Uterus (tissue), 4 donors: ENCODE results near the gene MEF2C. TPM values are rescaled to one million over a fixed set of nuclear protein-coding genes. Genes with fewer than 3 reads are reported as not detected.
"Not testable (repeated sequence)": the region's sequence is repeated elsewhere in the genome, so short reads cannot be mapped to it uniquely, and the experiment has no call there.

Experiments used
- DNase-seq, 2 donors: peaks; one replicate each; pipeline ENCODE4 v3.0.0-alpha.2; 2019 to 2020
- H3K27ac ChIP-seq, 2 donors: fragments of 200-600 bp; sonication (generic); 1 replicate in 1 of 2; 2 replicates in 1 of 2; pipeline ENCODE4 v1.5.1; 2016 to 2018
- H3K27me3 ChIP-seq, 2 donors: fragments of 200-600 bp; sonication (generic); one replicate each; pipeline ENCODE4 v1.5.1; 2018 to 2019; ENCODE audit warnings: control low read depth in 1 of 2
- H3K36me3 ChIP-seq, 2 donors: fragments of 200-600 bp; sonication (generic); one replicate each; pipeline ENCODE4 v1.5.1; 2019; ENCODE audit warnings: control low read depth in 1 of 2
- H3K4me1 ChIP-seq, 2 donors: fragments of 200-600 bp; sonication (generic); one replicate each; pipeline ENCODE4 v1.5.1; 2018 to 2019; ENCODE audit warnings: control low read depth in 1 of 2
- H3K4me3 ChIP-seq, 2 donors: fragments of 200-600 bp; sonication (generic); 1 replicate in 1 of 2; 2 replicates in 1 of 2; pipeline ENCODE4 v1.5.1; 2018 to 2019; ENCODE audit warnings: mild to moderate bottlenecking in 1 of 2
- H3K9me3 ChIP-seq, 2 donors: fragments of 200-600 bp; sonication (generic); one replicate each; pipeline ENCODE4 v1.5.1; 2019; ENCODE audit warnings: control low read depth in 1 of 2
- POLR2A ChIP-seq, 2 donors: fragments of 450-650 bp; IDR thresholded peaks; one replicate each; pipeline ENCODE4 v1.6.1; 2016; ENCODE audit warnings: antibody characterized with exemption in 2 of 2, mild to moderate bottlenecking in 1 of 2, moderate library complexity in 1 of 2
- intact Hi-C: fragments of 100-400 bp; cut with DNase I; formaldehyde crosslinking; loops from one replicate; pipeline ENCODE4 v1.15.1; 2023; ENCODE audit warnings: low total_unique reads
- total RNA-seq, 4 donors: library from RNA; depleted of rRNA in 3 of 4; stranded (reverse); fragments of >200 nt in 3 of 4; gene quantifications; one replicate each; pipeline versions ENCODE4 v1.1.0 to v1.2.4, GENCODE V29; 2014 to 2023
- TF ChIP-seq, protein P1 (sequence below), 4 experiments: fragments of 200-600 bp in 2 of 4; fragments of 450-650 bp in 2 of 4; sonication (generic) in 2 of 4; IDR thresholded peaks; one replicate each; pipeline ENCODE4 v1.5.1; 2016 to 2019; ENCODE audit warnings: antibody characterized with exemption in 4 of 4, mild to moderate bottlenecking in 2 of 4, moderate library complexity in 1 of 4
- donor health status: DM: yes; HTN: yes; CAD: no.

The MEF2C gene
- total RNA-seq, 4 donors from 2014 or later, result 30.3 to 134 (median 70.3) TPM

DNA sequence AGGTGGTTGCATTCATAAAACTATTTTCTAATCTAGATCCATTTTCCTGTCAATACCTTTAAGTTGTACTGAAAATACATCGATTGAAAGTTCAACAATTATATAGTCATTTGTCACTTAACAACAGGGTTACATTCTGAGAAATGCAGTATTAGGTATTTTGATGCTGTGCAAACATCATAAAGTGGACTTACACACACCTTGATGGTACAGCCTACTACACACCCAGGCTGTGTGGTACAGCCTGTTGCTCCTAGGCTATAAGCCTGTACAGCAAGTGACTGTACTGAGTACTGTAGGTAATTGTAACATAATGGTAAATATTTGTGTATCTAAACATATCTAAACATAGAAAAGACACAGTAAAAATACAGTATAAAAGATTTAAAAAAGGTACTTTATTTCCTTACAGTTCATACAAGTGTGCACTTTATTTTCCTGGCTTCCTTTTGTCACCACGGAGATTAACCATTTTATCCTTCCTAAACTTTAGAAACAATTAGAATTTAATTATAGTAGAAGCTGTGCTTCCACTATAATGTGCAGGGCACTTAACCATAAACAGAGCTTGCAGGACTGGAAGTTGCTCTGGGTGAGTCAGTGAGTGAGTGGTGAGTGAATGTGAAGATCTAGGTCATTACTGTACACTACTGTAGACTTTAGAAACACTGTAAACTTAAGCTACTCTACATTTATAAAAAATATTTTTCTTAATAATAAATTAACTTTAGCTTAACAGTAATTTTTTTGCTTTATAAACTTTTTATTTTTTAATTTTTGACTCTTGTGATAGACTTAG lies 42.9 kb upstream of the MEF2C start:
- Histone ChIP-seq H3K4me3 (no peak overlapping the region), H3K9me3 (no peaks in the 10 kb centered on the region), H3K4me1 (no peaks in the 10 kb centered on the region), H3K36me3 (no peaks in the 10 kb centered on the region), H3K27me3 (no peaks in the 10 kb centered on the region), H3K27ac (no peak overlapping the region)
- intact Hi-C loops, result no loop called here
- no peak for DNase-seq
- no peak for TF ChIP-seq POLR2A (IDR thresholded peaks at IDR 0.05)
- TF ChIP-seq, protein P1, sequence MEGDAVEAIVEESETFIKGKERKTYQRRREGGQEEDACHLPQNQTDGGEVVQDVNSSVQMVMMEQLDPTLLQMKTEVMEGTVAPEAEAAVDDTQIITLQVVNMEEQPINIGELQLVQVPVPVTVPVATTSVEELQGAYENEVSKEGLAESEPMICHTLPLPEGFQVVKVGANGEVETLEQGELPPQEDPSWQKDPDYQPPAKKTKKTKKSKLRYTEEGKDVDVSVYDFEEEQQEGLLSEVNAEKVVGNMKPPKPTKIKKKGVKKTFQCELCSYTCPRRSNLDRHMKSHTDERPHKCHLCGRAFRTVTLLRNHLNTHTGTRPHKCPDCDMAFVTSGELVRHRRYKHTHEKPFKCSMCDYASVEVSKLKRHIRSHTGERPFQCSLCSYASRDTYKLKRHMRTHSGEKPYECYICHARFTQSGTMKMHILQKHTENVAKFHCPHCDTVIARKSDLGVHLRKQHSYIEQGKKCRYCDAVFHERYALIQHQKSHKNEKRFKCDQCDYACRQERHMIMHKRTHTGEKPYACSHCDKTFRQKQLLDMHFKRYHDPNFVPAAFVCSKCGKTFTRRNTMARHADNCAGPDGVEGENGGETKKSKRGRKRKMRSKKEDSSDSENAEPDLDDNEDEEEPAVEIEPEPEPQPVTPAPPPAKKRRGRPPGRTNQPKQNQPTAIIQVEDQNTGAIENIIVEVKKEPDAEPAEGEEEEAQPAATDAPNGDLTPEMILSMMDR (IDR thresholded peaks at IDR 0.05), result no peak

DNA sequence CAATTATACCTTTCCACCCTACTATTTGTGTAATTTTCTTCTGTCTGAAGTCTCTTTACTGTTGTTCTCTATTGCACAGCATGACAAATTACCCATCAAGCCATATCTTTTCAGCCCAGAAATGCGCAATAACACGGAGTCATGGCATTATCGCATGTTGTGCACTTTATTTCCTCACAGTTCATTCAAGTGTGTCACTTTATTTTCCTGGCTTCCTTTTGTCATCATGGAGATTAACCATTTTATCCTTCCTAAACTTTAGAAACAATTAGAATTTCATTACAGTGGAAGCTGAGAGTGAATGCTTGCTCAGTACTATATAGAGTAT lies 41.3 kb upstream of the MEF2C start:
- TF ChIP-seq, protein P1 (IDR thresholded peaks at IDR 0.05), result no peak
- no peak for TF ChIP-seq POLR2A (IDR thresholded peaks at IDR 0.05)

DNA sequence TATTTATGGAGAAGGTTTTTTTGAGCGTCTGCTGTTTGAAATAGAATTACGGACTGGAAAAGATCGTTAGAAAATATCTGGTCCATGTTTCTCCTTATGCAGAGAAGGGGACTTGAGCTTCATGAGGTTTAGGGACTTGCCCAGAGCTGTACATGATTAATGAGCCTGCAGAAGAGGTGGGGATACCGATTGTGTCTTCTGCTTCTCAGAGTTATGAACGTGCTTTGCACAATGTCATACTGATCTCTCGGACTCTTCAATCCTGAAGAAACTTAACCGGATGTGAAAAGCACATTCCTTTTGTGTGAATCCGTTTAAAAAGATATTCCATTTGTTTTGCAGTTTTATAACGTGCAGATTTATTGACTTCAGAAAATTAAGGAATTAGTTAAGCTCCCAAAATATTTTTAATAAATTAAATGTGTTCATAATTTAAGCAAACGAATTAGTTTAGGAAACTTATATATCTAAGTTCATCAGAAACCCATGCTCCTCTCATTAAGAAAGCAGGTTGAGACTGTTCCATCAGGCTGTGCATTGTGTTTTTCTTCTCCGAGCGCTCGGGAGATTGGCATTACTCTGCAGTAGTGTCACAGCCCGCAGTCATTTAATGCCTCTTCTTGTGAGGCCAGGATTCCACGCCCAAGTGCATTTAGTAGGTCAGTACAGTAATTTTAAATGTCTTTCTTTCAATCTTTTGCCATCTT lies 40.8 kb upstream of the MEF2C start:
- no peak for TF ChIP-seq POLR2A (IDR thresholded peaks at IDR 0.05)
- TF ChIP-seq, protein P1 (IDR thresholded peaks at IDR 0.05), result no peak
- no peak for DNase-seq
- no peaks in the 10 kb centered on the region for H3K9me3 ChIP-seq
- H3K27me3 ChIP-seq, result no peaks in the 10 kb centered on the region
- no peaks in the 10 kb centered on the region for H3K4me1 ChIP-seq
- intact Hi-C loops, result no loop called here
- no peaks in the 10 kb centered on the region for H3K36me3 ChIP-seq
- H3K4me3 ChIP-seq, result no peak overlapping the region
- no peak overlapping the region for H3K27ac ChIP-seq

More for the DNA sequence above, 41.3 kb upstream of the MEF2C start:
- H3K27me3 ChIP-seq, result no peaks in the 10 kb centered on the region
- no peaks in the 10 kb centered on the region for H3K4me1 ChIP-seq
- no peaks in the 10 kb centered on the region for H3K36me3 ChIP-seq
- no peaks in the 10 kb centered on the region for H3K9me3 ChIP-seq
- no peak overlapping the region for H3K27ac ChIP-seq
- no peak overlapping the region for H3K4me3 ChIP-seq
- no peak for DNase-seq
- intact Hi-C loops, result no loop called here

DNA sequence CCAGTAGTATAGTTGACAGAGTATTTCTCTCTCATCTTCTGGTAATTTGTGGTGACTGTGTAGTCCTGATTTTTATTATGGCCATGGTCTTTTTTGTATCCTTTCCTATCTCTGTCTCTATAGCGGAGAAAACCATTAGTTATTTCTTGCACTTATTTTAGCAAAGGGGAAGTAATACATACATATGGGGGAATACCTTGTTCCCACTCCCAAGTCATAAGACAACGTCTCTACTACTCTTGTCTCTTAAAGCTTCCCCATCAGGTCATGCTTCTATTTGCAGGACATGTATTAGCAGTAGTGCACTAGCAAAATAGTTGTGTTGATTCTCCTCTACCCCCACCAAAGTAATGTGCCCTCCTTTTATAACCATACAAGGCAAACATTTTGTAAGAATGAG lies 29.8 kb upstream of the MEF2C start:
- H3K9me3 ChIP-seq, result not testable (repeated sequence)

DNA sequence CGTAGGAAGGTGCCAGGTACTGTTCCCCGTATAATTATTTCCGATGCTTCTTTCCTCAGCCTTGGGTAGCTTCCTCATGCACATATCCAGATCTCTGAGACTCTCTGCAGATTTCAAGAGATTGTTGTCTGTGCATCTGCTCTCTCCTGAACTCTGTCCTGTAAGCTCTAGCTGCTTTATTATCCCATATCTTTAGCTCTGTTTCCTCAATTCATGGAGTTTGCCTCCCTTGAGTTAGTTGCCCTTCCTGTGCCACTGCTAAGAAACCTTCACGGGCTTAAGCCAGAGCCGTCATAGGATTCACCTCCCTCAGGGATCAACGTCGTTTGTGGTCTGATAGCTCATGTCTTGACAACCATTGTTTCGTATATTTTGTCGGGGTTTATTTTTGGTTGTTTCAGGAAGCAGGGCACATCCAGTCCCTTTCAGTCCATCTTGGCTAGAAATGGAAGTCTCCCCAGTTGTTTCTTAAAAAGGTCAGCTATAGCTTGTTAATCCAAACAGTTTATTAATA lies 28.1 kb upstream of the MEF2C start:
- H3K36me3 ChIP-seq, intact Hi-C loops, H3K27ac ChIP-seq, DNase-seq, H3K4me1 ChIP-seq, H3K4me3 ChIP-seq, H3K9me3 ChIP-seq, H3K27me3 ChIP-seq: not testable (repeated sequence)

More for the DNA sequence above, 29.8 kb upstream of the MEF2C start:
- H3K36me3 ChIP-seq, H3K4me3 ChIP-seq, H3K27me3 ChIP-seq, intact Hi-C loops, H3K27ac ChIP-seq, DNase-seq, H3K4me1 ChIP-seq: not testable (repeated sequence)

DNA sequence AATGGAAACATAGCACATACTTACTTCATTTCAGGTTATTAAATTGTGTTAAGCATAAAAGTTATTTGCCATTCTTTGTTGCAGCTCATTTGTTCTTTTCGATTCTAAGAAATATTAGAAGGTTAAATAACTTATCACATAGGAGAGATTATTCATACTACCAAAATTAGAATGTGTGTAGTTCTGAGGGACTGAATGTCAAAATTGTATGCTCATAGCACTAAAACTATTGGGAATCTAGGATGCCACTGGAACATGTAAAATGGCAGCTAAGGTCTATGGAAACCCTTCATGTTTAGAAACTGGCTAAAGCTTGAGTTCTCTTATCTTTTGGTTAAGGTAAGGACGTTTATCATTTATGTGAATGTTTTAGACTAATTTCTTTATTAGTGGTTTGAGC lies 21.5 kb upstream of the MEF2C start:
- DNase-seq, H3K27me3 ChIP-seq, H3K4me1 ChIP-seq, H3K36me3 ChIP-seq, intact Hi-C loops, H3K9me3 ChIP-seq, H3K27ac ChIP-seq, H3K4me3 ChIP-seq: not testable (repeated sequence)

DNA sequence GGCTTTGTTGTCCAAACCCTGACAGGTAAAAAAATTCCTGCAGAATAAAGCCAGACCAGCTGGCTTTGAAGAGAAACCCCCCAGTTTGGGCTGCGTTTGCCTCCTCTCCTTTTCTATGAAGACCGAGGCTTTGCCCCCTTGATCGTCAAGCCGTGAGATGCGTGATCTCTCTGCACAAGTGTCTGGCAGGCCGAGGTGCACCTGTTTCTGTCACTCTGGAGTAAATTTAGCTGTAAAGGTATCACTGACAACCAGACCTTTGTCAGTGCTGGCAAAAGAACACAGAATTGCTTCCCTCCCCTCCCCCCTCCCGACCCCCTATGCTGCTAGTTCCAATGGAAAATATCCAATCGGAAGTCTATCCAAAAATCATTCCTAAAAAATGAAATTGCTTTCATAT lies 21.0 kb upstream of the MEF2C start:
- DNase-seq, H3K9me3 ChIP-seq, H3K27ac ChIP-seq, H3K4me1 ChIP-seq, H3K27me3 ChIP-seq, H3K4me3 ChIP-seq, intact Hi-C loops, H3K36me3 ChIP-seq: not testable (repeated sequence)

DNA sequence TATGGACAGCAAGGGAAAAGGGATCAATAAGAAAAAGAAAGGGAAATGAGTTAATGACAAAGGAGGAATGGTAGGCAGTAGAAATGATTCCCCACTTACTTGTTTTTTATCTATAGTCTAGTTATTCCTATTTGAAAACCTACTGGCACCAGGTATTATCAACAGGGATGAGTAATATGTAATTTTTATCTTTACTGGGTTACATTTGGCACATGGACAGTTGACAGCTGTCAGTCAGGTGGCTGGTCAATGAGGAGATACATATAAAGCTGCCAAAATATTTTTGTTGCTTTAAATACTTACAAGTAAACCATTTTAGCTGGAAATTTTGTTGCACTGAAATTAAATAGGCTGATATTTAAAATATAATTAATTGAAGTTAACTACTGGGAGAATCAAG lies 18.1 kb upstream of the MEF2C start:
- intact Hi-C loops, DNase-seq, H3K4me1 ChIP-seq, H3K4me3 ChIP-seq, H3K27me3 ChIP-seq, H3K9me3 ChIP-seq, H3K36me3 ChIP-seq, H3K27ac ChIP-seq: not testable (repeated sequence)
